HEK293 (cell line): ENCODE data around the gene CSNK2A3.
"Not testable (repeated sequence)": the region's sequence is repeated elsewhere in the genome, so short reads cannot be mapped to it uniquely, and the experiment has no call there.

ENCODE experiments used
- CTCF ChIA-PET: fragments of 350-600 bp; formaldehyde crosslinking; extraction: SDS; loops from one replicate; lab custom pipeline; 2021; ENCODE audit warnings: antibody characterized with exemption; lab: Yijun Ruan, JAX
- POLR2A ChIA-PET: fragments of 300-600 bp; formaldehyde crosslinking; extraction: SDS; loops from one replicate; lab custom pipeline; 2020; ENCODE audit warnings: antibody characterized with exemption, inconsistent platforms; lab: Yijun Ruan, JAX
- H3K27ac ChIP-seq: fragments of 200-500 bp; sonication (Bioruptor generic); 2 replicates; pipeline ENCODE4 v1.5.1; 2014; ENCODE audit warnings: low read depth, low read length, control low read depth, inconsistent platforms; ENCODE audit errors: extremely low read depth
- H3K36me3 ChIP-seq, 2 experiments: fragments of 200-500 bp in 1 of 2; sonication (Bioruptor generic) in 1 of 2; 1 replicate in 1 of 2; 2 replicates in 1 of 2; pipeline ENCODE4 v1.5.1; 2014 to 2017; ENCODE audit warnings: inconsistent platforms in 2 of 2, low read length in 2 of 2; ENCODE audit not compliant: control insufficient read depth in 2 of 2, insufficient read depth in 1 of 2
- H3K4me1 ChIP-seq: fragments of 200-500 bp; sonication (Bioruptor generic); 2 replicates; pipeline ENCODE4 v1.5.1; 2014; ENCODE audit warnings: mild to moderate bottlenecking, low read length, inconsistent platforms; ENCODE audit not compliant: control insufficient read depth, insufficient read depth
- H3K4me3 ChIP-seq: 2 replicates; pipeline ENCODE4 v1.5.1; 2011; ENCODE audit warnings: low read depth, mild to moderate bottlenecking, control low read depth, low read length, moderate library complexity
- H3K9me3 ChIP-seq: fragments of 200-500 bp; sonication (Bioruptor generic); 2 replicates; pipeline ENCODE4 v1.5.1; 2014; ENCODE audit warnings: low read depth, low read length, inconsistent platforms; ENCODE audit not compliant: control insufficient read depth, insufficient read depth
- GLIS1 ChIP-seq: fragments of 450-650 bp; formaldehyde crosslinking; IDR thresholded peaks from 2 replicates; pipeline ENCODE4 v1.5.1; 2016; ENCODE audit warnings: missing biosample characterization, missing genetic modification characterization
- KLF10 ChIP-seq: fragments of 450-650 bp; IDR thresholded peaks from 2 replicates; pipeline ENCODE4 v1.5.1; 2018; ENCODE audit warnings: missing biosample characterization, mild to moderate bottlenecking, missing genetic modification characterization
- KLF17 ChIP-seq: fragments of 450-650 bp; formaldehyde crosslinking; IDR thresholded peaks from 2 replicates; pipeline ENCODE4 v1.5.1; 2016; ENCODE audit warnings: missing biosample characterization, missing genetic modification characterization
- KLF7 ChIP-seq: fragments of 450-650 bp; formaldehyde crosslinking; IDR thresholded peaks from 2 replicates; pipeline ENCODE4 v1.5.1; 2016; ENCODE audit warnings: missing biosample characterization, missing genetic modification characterization, borderline replicate concordance
- MYNN ChIP-seq: fragments of 450-650 bp; formaldehyde crosslinking; IDR thresholded peaks from 2 replicates; pipeline ENCODE4 v1.5.1; 2016; ENCODE audit warnings: missing biosample characterization, missing genetic modification characterization, borderline replicate concordance
- SETDB1 ChIP-seq: IDR thresholded peaks from one replicate; pipeline ENCODE4 v1.6.1; 2017; ENCODE audit warnings: mild to moderate bottlenecking, low read length, moderate library complexity, mixed read lengths; ENCODE audit not compliant: insufficient read length
- ZFHX2 ChIP-seq: fragments of 450-650 bp; formaldehyde crosslinking; conservative IDR thresholded peaks from 2 replicates; pipeline ENCODE4 v1.5.1; 2016; ENCODE audit warnings: missing biosample characterization, missing genetic modification characterization
- ZFP3 ChIP-seq: fragments of 450-650 bp; formaldehyde crosslinking; IDR thresholded peaks from 2 replicates; pipeline ENCODE4 v1.5.1; 2016; ENCODE audit warnings: low read depth, missing biosample characterization, missing genetic modification characterization
- ZNF175 ChIP-seq: fragments of 450-650 bp; formaldehyde crosslinking; IDR thresholded peaks from 2 replicates; pipeline ENCODE4 v1.5.1; 2016; ENCODE audit warnings: missing biosample characterization, missing genetic modification characterization
- ZNF248 ChIP-seq: fragments of 450-650 bp; formaldehyde crosslinking; IDR thresholded peaks from 2 replicates; pipeline ENCODE4 v1.5.1; 2017; ENCODE audit warnings: missing biosample characterization, missing genetic modification characterization
- ZNF324 ChIP-seq: fragments of 450-650 bp; formaldehyde crosslinking; IDR thresholded peaks from 2 replicates; pipeline ENCODE4 v1.5.1; 2016; ENCODE audit warnings: missing biosample characterization, missing genetic modification characterization
- ZNF354C ChIP-seq: fragments of 450-650 bp; formaldehyde crosslinking; IDR thresholded peaks from 2 replicates; pipeline ENCODE4 v1.5.1; 2016; ENCODE audit warnings: missing biosample characterization, missing genetic modification characterization, low read depth, borderline replicate concordance
- ZNF501 ChIP-seq: fragments of 450-650 bp; formaldehyde crosslinking; IDR thresholded peaks from 2 replicates; pipeline ENCODE4 v1.5.1; 2016; ENCODE audit warnings: missing biosample characterization, missing genetic modification characterization
- ZNF514 ChIP-seq: fragments of 450-650 bp; formaldehyde crosslinking; IDR thresholded peaks from 2 replicates; pipeline ENCODE4 v1.5.1; 2016; ENCODE audit warnings: missing biosample characterization, missing genetic modification characterization
- ZNF518A ChIP-seq: fragments of 450-650 bp; formaldehyde crosslinking; conservative IDR thresholded peaks from 2 replicates; pipeline ENCODE4 v1.5.1; 2016; ENCODE audit warnings: low read depth, missing biosample characterization, missing genetic modification characterization
- ZNF529 ChIP-seq: fragments of 450-650 bp; formaldehyde crosslinking; IDR thresholded peaks from 2 replicates; pipeline ENCODE4 v1.5.1; 2017; ENCODE audit warnings: missing genetic modification characterization, missing biosample characterization; ENCODE audit not compliant: insufficient replicate concordance
- ZNF530 ChIP-seq: fragments of 450-650 bp; formaldehyde crosslinking; IDR thresholded peaks from 2 replicates; pipeline ENCODE4 v1.5.1; 2016; ENCODE audit warnings: low read depth, missing biosample characterization, missing genetic modification characterization
- ZNF544 ChIP-seq: fragments of 450-650 bp; formaldehyde crosslinking; IDR thresholded peaks from 2 replicates; pipeline ENCODE4 v1.5.0; 2017; ENCODE audit warnings: missing biosample characterization, missing genetic modification characterization
- ZNF670 ChIP-seq: fragments of 450-650 bp; formaldehyde crosslinking; IDR thresholded peaks from 2 replicates; pipeline ENCODE4 v1.5.1; 2016; ENCODE audit warnings: missing biosample characterization, missing genetic modification characterization, low read depth
- ZNF692 ChIP-seq: fragments of 450-650 bp; formaldehyde crosslinking; IDR thresholded peaks from 2 replicates; pipeline ENCODE4 v1.5.1; 2016; ENCODE audit warnings: missing biosample characterization, missing genetic modification characterization
- ZNF777 ChIP-seq: fragments of 450-650 bp; formaldehyde crosslinking; IDR thresholded peaks from 2 replicates; pipeline ENCODE4 v1.5.1; 2017; ENCODE audit warnings: missing biosample characterization, missing genetic modification characterization, borderline replicate concordance
- ZNF792 ChIP-seq: fragments of 450-650 bp; formaldehyde crosslinking; IDR thresholded peaks from 2 replicates; pipeline ENCODE4 v1.5.1; 2016; ENCODE audit warnings: missing biosample characterization, missing genetic modification characterization

CSNK2A3 gene

GRCh38 chr11:11359611-11360010 is 6.6 kb upstream of the CSNK2A3 start:
- TF ChIP-seq ZFHX2 (no peak), ZNF777 (tag by site-specific recombination) (no peak), ZNF514 (tag by site-specific recombination) (no peak), ZNF530 (tag by site-specific recombination) (no peak), ZNF248 (tag by site-specific recombination) (no peak), ZNF692 (tag by site-specific recombination) (no peak)
- CTCF ChIA-PET: no interaction called here

GRCh38 chr11:11356842-11357241 is 3.8 kb upstream of the CSNK2A3 start:
- Histone ChIP-seq H3K4me1 (no peaks in the 10 kb centered on the region), H3K27ac (no peak overlapping the region), H3K4me3 (no peak overlapping the region), H3K36me3 (no peaks in the 10 kb centered on the region), H3K9me3 (no peaks in the 10 kb centered on the region)
- ChIA-PET POLR2A (no interaction called here), CTCF (interaction anchor here (0.6 kb wide), 1 partner anchor 566 kb away, joined by 3 read pairs; no protein-coding TSS in a partner anchor)
- TF ChIP-seq ZNF324 (tag by site-specific recombination): no peak
- TF ChIP-seq ZFP3 (tag by site-specific recombination): no peak
- no peak for TF ChIP-seq ZNF529
- TF ChIP-seq ZNF670 (tag by site-specific recombination): no peak

More at GRCh38 chr11:11359611-11360010, 6.6 kb upstream of the CSNK2A3 start:
- H3K36me3 ChIP-seq: no peaks in the 10 kb centered on the region
- POLR2A ChIA-PET: no interaction called here
- no peak overlapping the region for H3K4me3 ChIP-seq
- no peaks in the 10 kb centered on the region for H3K4me1 ChIP-seq
- H3K9me3 ChIP-seq: no peaks in the 10 kb centered on the region
- H3K27ac ChIP-seq: no peak overlapping the region

GRCh38 chr11:11351851-11352250 is 1.2 kb downstream of the CSNK2A3 start:
- H3K27ac ChIP-seq, H3K36me3 ChIP-seq, H3K4me3 ChIP-seq, H3K4me1 ChIP-seq, H3K9me3 ChIP-seq, POLR2A ChIA-PET: not testable (repeated sequence)
- CTCF ChIA-PET: interaction anchor here (0.7 kb wide), 1 partner anchor 28 kb away, joined by 3 read pairs; no protein-coding TSS in a partner anchor

- H3K4me3 ChIP-seq: no peak overlapping the region
- POLR2A ChIA-PET: no interaction called here
- no peak overlapping the region for H3K27ac ChIP-seq
- no peaks in the 10 kb centered on the region for H3K36me3 ChIP-seq
- no peaks in the 10 kb centered on the region for H3K4me1 ChIP-seq
- CTCF ChIA-PET: interaction anchor here (0.7 to 0.8 kb wide), 2 partner anchors 27 kb away, joined by 3 read pairs; no protein-coding TSS in a partner anchor
- no peaks in the 10 kb centered on the region for H3K9me3 ChIP-seq
- TF ChIP-seq ZNF518A (tag by site-specific recombination) (no peak), ZNF501 (tag by site-specific recombination) (no peak), KLF10 (no peak), ZNF175 (no peak), SETDB1 (no peak), ZNF354C (tag by site-specific recombination) (no peak), KLF7 (no peak), ZNF792 (tag by site-specific recombination) (no peak), GLIS1 (tag by site-specific recombination) (no peak), MYNN (tag by site-specific recombination) (no peak), ZNF248 (tag by site-specific recombination) (no peak), KLF17 (tag by site-specific recombination) (no peak), ZNF544 (tag by site-specific recombination) (no peak)
These were observed 1.9 kb downstream of the CSNK2A3 start for GRCh38 chr11:11351042-11351586.
